Loucy (cell line): ENCODE results near the gene DMBX1.

Experiments
- H2AFZ ChIP-seq: fragments of 200-600 bp; sonication (generic); 2 replicates; pipeline ENCODE4 v1.6.0; 2016; ENCODE audit warnings: antibody characterized with exemption, mild to moderate bottlenecking, low read length, moderate library complexity
- H3F3A ChIP-seq: fragments of 200-600 bp; 2 replicates; pipeline ENCODE4 v1.6.0; 2016; ENCODE audit warnings: antibody characterized with exemption, low read depth, mild to moderate bottlenecking
- H3K27me3 ChIP-seq: fragments of 200-600 bp; sonication (generic); 2 replicates; pipeline ENCODE4 v1.6.1; 2014; ENCODE audit warnings: low read length, mild to moderate bottlenecking; ENCODE audit not compliant: insufficient read depth, poor library complexity, severe bottlenecking
- H3K36me3 ChIP-seq: fragments of 200-600 bp; sonication (generic); 2 replicates; pipeline ENCODE4 v1.6.1; 2016; ENCODE audit warnings: low read length; ENCODE audit not compliant: insufficient read depth
- H3K4me1 ChIP-seq: fragments of 200-600 bp; sonication (generic); 2 replicates; pipeline ENCODE4 v1.5.1; 2014; ENCODE audit warnings: low read length, mild to moderate bottlenecking; ENCODE audit not compliant: insufficient read depth, poor library complexity, severe bottlenecking
- H3K4me2 ChIP-seq: fragments of 200-600 bp; sonication (generic); 2 replicates; pipeline ENCODE4 v1.6.0; 2014; ENCODE audit warnings: antibody characterized with exemption, low read length, low read depth, mild to moderate bottlenecking; ENCODE audit not compliant: poor library complexity, severe bottlenecking
- H3K4me3 ChIP-seq: fragments of 200-600 bp; sonication (generic); 2 replicates; pipeline ENCODE4 v1.5.1; 2014; ENCODE audit warnings: low read length, mild to moderate bottlenecking, mixed read lengths; ENCODE audit not compliant: poor library complexity, severe bottlenecking
- H3K79me2 ChIP-seq: fragments of 200-600 bp; sonication (generic); 2 replicates; pipeline ENCODE4 v1.6.1; 2014; ENCODE audit warnings: low read length; ENCODE audit not compliant: insufficient read depth
- H3K9ac ChIP-seq: fragments of 200-600 bp; sonication (generic); 2 replicates; pipeline ENCODE4 v1.6.0; 2014; ENCODE audit warnings: mild to moderate bottlenecking, low read depth, low read length, moderate library complexity; ENCODE audit not compliant: poor library complexity, severe bottlenecking
- H3K9me2 ChIP-seq: fragments of 200-600 bp; sonication (generic); replicated peaks from 2 replicates; pipeline ENCODE4 v1.6.1; 2016; ENCODE audit warnings: low read depth, low read length, mixed read lengths
- H3K9me3 ChIP-seq: fragments of 200-600 bp; sonication (generic); 2 replicates; pipeline ENCODE4 v1.6.1; 2014; ENCODE audit warnings: mild to moderate bottlenecking, antibody characterized with exemption, low read length, low read depth; ENCODE audit not compliant: insufficient read depth
- H4K20me1 ChIP-seq: fragments of 200-600 bp; sonication (generic); 2 replicates; pipeline ENCODE4 v1.6.0; 2014; ENCODE audit warnings: antibody characterized with exemption, low read length, mild to moderate bottlenecking; ENCODE audit not compliant: insufficient read depth, poor library complexity, severe bottlenecking
- EZH2phosphoT487 ChIP-seq: fragments of 200-600 bp; IDR thresholded peaks from 2 replicates; pipeline ENCODE4 v1.6.1; 2018; ENCODE audit warnings: antibody characterized with exemption, mild to moderate bottlenecking, moderate library complexity, borderline replicate concordance
- TF ChIP-seq, protein P1 (sequence below): fragments of 200-600 bp; sonication (generic); conservative IDR thresholded peaks from 2 replicates; pipeline ENCODE4 v1.5.1; 2014; ENCODE audit warnings: mild to moderate bottlenecking, antibody characterized with exemption, low read length

The DMBX1 gene

DNA sequence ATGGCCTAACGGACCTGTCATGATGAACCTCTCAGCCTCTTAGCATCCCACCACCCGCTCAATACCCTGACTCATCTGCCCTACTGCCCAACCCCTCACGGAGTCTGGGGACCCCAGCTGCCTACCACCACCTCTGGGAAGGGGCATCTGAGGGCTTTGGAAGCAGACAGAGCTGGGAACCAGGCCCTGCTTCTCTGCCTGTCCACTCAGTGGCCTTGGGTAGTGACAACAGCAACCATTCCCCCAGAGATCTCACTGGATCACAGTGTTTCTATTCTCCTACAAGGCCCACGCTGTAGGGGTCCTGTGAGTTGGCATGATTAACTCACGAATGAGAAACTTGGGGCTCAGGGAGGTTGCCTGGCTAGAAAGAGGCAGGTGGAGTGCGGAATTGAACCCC is 32.5 kb upstream of the DMBX1 start:
- Histone ChIP-seq H3K9me3 (no peaks in the 10 kb centered on the region), H3K4me1 (no peaks in the 10 kb centered on the region), H3K27me3 (no peaks in the 10 kb centered on the region)

DNA sequence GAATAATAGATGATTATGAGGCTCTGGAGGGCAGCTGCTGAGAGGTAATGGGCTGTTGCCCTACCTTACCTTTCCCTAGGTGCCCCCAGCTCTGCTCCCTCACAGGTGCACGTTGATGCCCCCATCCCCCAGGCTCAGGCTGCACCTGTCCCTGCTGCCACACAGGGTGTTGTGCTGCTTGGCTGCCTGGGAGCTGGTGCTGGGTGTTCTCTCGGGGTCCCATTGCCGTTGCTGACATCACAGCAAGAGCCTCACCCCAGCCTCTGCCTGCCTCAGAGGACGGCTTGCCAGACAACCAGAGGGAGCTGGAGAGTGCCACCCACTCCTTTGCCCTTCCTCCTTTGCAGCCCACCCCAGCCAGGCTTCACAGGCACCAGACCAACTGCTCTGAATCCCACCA is 31.4 kb upstream of the DMBX1 start:
- H3K9me2 ChIP-seq, result no peaks in the 10 kb centered on the region
- H3K4me2 ChIP-seq, result no peak overlapping the region
- no peaks in the 10 kb centered on the region for H3K79me2 ChIP-seq
- H4K20me1 ChIP-seq, result no peaks in the 10 kb centered on the region
- no peaks in the 10 kb centered on the region for H3K27me3 ChIP-seq
- H2AFZ ChIP-seq, result no peak overlapping the region
- H3K4me1 ChIP-seq, result no peaks in the 10 kb centered on the region
- TF ChIP-seq EZH2phosphoT487, result no peak
- TF ChIP-seq, protein P1, sequence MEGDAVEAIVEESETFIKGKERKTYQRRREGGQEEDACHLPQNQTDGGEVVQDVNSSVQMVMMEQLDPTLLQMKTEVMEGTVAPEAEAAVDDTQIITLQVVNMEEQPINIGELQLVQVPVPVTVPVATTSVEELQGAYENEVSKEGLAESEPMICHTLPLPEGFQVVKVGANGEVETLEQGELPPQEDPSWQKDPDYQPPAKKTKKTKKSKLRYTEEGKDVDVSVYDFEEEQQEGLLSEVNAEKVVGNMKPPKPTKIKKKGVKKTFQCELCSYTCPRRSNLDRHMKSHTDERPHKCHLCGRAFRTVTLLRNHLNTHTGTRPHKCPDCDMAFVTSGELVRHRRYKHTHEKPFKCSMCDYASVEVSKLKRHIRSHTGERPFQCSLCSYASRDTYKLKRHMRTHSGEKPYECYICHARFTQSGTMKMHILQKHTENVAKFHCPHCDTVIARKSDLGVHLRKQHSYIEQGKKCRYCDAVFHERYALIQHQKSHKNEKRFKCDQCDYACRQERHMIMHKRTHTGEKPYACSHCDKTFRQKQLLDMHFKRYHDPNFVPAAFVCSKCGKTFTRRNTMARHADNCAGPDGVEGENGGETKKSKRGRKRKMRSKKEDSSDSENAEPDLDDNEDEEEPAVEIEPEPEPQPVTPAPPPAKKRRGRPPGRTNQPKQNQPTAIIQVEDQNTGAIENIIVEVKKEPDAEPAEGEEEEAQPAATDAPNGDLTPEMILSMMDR, result no peak
- no peak overlapping the region for H3K9ac ChIP-seq
- H3K9me3 ChIP-seq, result no peaks in the 10 kb centered on the region
- no peaks in the 10 kb centered on the region for H3F3A ChIP-seq
- H3K36me3 ChIP-seq, result no peaks in the 10 kb centered on the region
- no peak overlapping the region for H3K4me3 ChIP-seq

More for the DNA sequence above, 32.5 kb upstream of the DMBX1 start:
- H3K4me3 ChIP-seq, result no peak overlapping the region
- H4K20me1 ChIP-seq, result no peaks in the 10 kb centered on the region
- TF ChIP-seq, protein P1, result no peak
- no peak for TF ChIP-seq EZH2phosphoT487
- H3K9ac ChIP-seq, result no peak overlapping the region
- H3K4me2 ChIP-seq, result no peak overlapping the region
- H3K36me3 ChIP-seq, result no peaks in the 10 kb centered on the region
- H3K79me2 ChIP-seq, result no peaks in the 10 kb centered on the region
- no peaks in the 10 kb centered on the region for H3F3A ChIP-seq
- H3K9me2 ChIP-seq, result no peaks in the 10 kb centered on the region
- H2AFZ ChIP-seq, result no peak overlapping the region

DNA sequence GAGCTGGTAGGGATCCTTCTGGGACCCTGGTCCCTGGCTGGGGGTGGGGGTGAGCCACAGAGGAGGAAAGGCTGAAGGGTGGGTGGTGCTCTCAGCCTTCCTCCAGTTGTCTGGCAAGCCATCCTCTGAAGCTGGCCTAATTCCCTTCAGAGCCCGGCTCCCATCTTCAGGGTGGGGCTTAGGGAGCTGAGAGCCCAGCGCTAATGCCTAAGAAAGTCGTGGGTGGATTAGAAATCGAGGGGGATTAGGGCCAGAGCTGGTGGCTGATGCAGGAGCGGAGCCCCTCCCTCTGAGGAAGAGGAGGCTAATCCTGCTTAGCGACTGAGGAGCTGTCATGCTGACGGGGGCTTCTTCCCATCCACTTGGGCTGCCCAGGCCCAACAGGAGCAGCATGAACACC is 30.8 kb upstream of the DMBX1 start:
- no peak overlapping the region for H3K4me3 ChIP-seq
- TF ChIP-seq, protein P1, result no peak
- no peak for TF ChIP-seq EZH2phosphoT487
- no peak overlapping the region for H3K9ac ChIP-seq
- H3K4me1 ChIP-seq, result no peaks in the 10 kb centered on the region
- no peak overlapping the region for H2AFZ ChIP-seq
- H3K9me3 ChIP-seq, result no peaks in the 10 kb centered on the region
- H3F3A ChIP-seq, result no peaks in the 10 kb centered on the region
- H4K20me1 ChIP-seq, result no peaks in the 10 kb centered on the region
- H3K27me3 ChIP-seq, result no peaks in the 10 kb centered on the region
- H3K9me2 ChIP-seq, result no peaks in the 10 kb centered on the region
- no peaks in the 10 kb centered on the region for H3K79me2 ChIP-seq
- H3K4me2 ChIP-seq, result no peak overlapping the region
- H3K36me3 ChIP-seq, result no peaks in the 10 kb centered on the region
